ENCODE measurements around the gene FBXO40. TPM values are rescaled to one million over a fixed set of nuclear protein-coding genes. Genes with fewer than 3 reads are reported as not detected.

The FBXO40 gene
- total and polyA plus RNA-seq, 2 donors (not counting 1 experiment from before 2014, with no cell fraction given): not detected

- no peaks in the 10 kb centered on the region for H3K27me3 Mint-ChIP-seq
- H3K36me3 ChIP-seq (replicated peaks in 1 of 2; ENCODE audit: control extremely low read depth in 1 of 2, control insufficient read depth in 1 of 2, extremely low read depth in 1 of 2, insufficient read depth in 2 of 2, low read length in 1 of 2): no peaks in the 10 kb centered on the region
- peak within 1 kb of the TSS; percentile 94 for H3K4me2 ChIP-seq (replicated peaks; ENCODE audit: low read depth, low read length, poor library complexity, severe bottlenecking)
- POLR2A ChIA-PET: interaction anchor here (0.6 kb wide), 1 partner anchor 1820 kb away, joined by 3 read pairs; no protein-coding TSS in a partner anchor
- WGBS (ENCODE audit: insufficient coverage): 0% methylated on average over 31 of the region's 42 CpGs
- no peaks in the 10 kb centered on the region for H3K27me3 ChIP-seq (replicated peaks in 1 of 4; ENCODE audit: control extremely low read depth in 1 of 4, control insufficient read depth in 3 of 4, insufficient read depth in 4 of 4, low read length in 3 of 4)
- ATAC-seq (ENCODE audit: low read depth) (peak; percentile 91), DNase-seq (peak; percentile 91)
- peak within 1 kb of the TSS; percentile 87 for H2AFZ ChIP-seq (ENCODE audit: insufficient read depth, low read depth, low read length, poor library complexity, severe bottlenecking)
- peak within 1 kb of the TSS; percentile 93 for H3K27ac Mint-ChIP-seq
- intact Hi-C loops (cut with micrococcal nuclease): loop anchor here (1.0 to 10.0 kb wide), 15 partner anchors 114 to 1713 kb away; partner anchors contain the start of genes DTX3L, GOLGB1, GSK3B and HCLS1
- peak within 1 kb of the TSS; percentile 88 for H3K4me3 Mint-ChIP-seq
- no peaks in the 10 kb centered on the region for H3K79me2 ChIP-seq (ENCODE audit: control insufficient read depth, insufficient read depth, low read length)
- peak within 1 kb of the TSS; percentile 78 for H3K9ac ChIP-seq (ENCODE audit: low read length)
- peaks cover 0 to 4% (median 0%) of the 10 kb centered on the region in 3 donors for H3K9me3 ChIP-seq (ENCODE audit: control extremely low read depth in 1 of 3, control insufficient read depth in 2 of 3, insufficient read depth in 1 of 3, low read length in 2 of 3)
- no peaks in the 10 kb centered on the region for H4K20me1 ChIP-seq (ENCODE audit: control insufficient read depth, insufficient read depth, low read length, poor library complexity, severe bottlenecking)
- H3K4me1 Mint-ChIP-seq: peaks cover 27% of the 10 kb centered on the region
- H3K9me3 Mint-ChIP-seq (ENCODE audit: insufficient read depth): no peaks in the 10 kb centered on the region
- peak within 1 kb of the TSS; percentile 55 to 83 for H3K27ac ChIP-seq (ENCODE audit: low read length in 2 of 2)
- H3K4me1 ChIP-seq (ENCODE audit: control insufficient read depth in 2 of 2, insufficient read depth in 2 of 2, low read length in 2 of 2): peaks cover 20 to 27% of the 10 kb centered on the region in 2 donors
- TF ChIP-seq CTCF (IDR thresholded peaks at IDR 0.05) (no peak), EZH2 (IDR thresholded peaks at IDR 0.05; ENCODE audit: borderline replicate concordance, insufficient read depth, low read depth, low read length, poor library complexity, severe bottlenecking) (no peak)
- H3K4me3 ChIP-seq (ENCODE audit: control extremely low read depth in 1 of 5, extremely low read depth in 1 of 5, insufficient read depth in 1 of 5, low read depth in 2 of 5, low read length in 4 of 5): peak within 1 kb of the TSS; percentile 66 to 98 (median 79)
- CTCF ChIA-PET: interaction anchor here (0.5 to 2.8 kb wide), 11 partner anchors 8 to 1944 kb away, joined by 3 to 33 read pairs (median 5); partner anchors contain the start of genes FAM162A and SEMA5B
These were observed 47.4 kb upstream of the FBXO40 start, which contains the start of gene POLQ for GRCh38 chr3:121545574-121546455. Gene POLQ (minus strand): TSS chr3:121545988. CDS start chr3:121545877, 111 bp downstream.

- intact Hi-C loops (cut with micrococcal nuclease): no loop called here
- peaks cover 3% of the 10 kb centered on the region for H3K27me3 Mint-ChIP-seq
- no peak for DNase-seq
- H3K4me1 Mint-ChIP-seq: peaks cover 11% of the 10 kb centered on the region
- no peak overlapping the region for H3K27ac Mint-ChIP-seq
- Histone ChIP-seq H3K4me3 (ENCODE audit: control extremely low read depth in 1 of 5, extremely low read depth in 1 of 5, insufficient read depth in 1 of 5, low read depth in 2 of 5, low read length in 4 of 5) (no peak overlapping the region), H4K20me1 (ENCODE audit: control insufficient read depth, insufficient read depth, low read length, poor library complexity, severe bottlenecking) (no peaks in the 10 kb centered on the region), H3K79me2 (ENCODE audit: control insufficient read depth, insufficient read depth, low read length) (no peaks in the 10 kb centered on the region), H3K4me1 (ENCODE audit: control insufficient read depth in 2 of 2, insufficient read depth in 2 of 2, low read length in 2 of 2) (peaks cover 12 to 17% of the 10 kb centered on the region in 2 donors), H3K27ac (ENCODE audit: low read length in 2 of 2) (no peak overlapping the region), H3K9me3 (ENCODE audit: control extremely low read depth in 1 of 3, control insufficient read depth in 2 of 3, insufficient read depth in 1 of 3, low read length in 2 of 3) (peaks cover 0 to 4% (median 0%) of the 10 kb centered on the region in 3 donors), H3K27me3 (replicated peaks in 1 of 4; ENCODE audit: control extremely low read depth in 1 of 4, control insufficient read depth in 3 of 4, insufficient read depth in 4 of 4, low read length in 3 of 4) (no peaks in the 10 kb centered on the region), H3K4me2 (replicated peaks; ENCODE audit: low read depth, low read length, poor library complexity, severe bottlenecking) (no peak overlapping the region), H3K9ac (ENCODE audit: low read length) (no peak overlapping the region), H3K36me3 (replicated peaks in 1 of 2; ENCODE audit: control extremely low read depth in 1 of 2, control insufficient read depth in 1 of 2, extremely low read depth in 1 of 2, insufficient read depth in 2 of 2, low read length in 1 of 2) (no peaks in the 10 kb centered on the region), H2AFZ (ENCODE audit: insufficient read depth, low read depth, low read length, poor library complexity, severe bottlenecking) (peak overlapping the region; percentile 28)
- ChIA-PET CTCF (no interaction called here), POLR2A (no interaction called here)
- TF ChIP-seq CTCF (IDR thresholded peaks at IDR 0.05) (no peak), EZH2 (IDR thresholded peaks at IDR 0.05; ENCODE audit: borderline replicate concordance, insufficient read depth, low read depth, low read length, poor library complexity, severe bottlenecking) (no peak)
- no peak for ATAC-seq (ENCODE audit: low read depth)
- 97% methylated on average over 3 of the region's 4 CpGs for WGBS (ENCODE audit: insufficient coverage)
- no peaks in the 10 kb centered on the region for H3K9me3 Mint-ChIP-seq (ENCODE audit: insufficient read depth)
- no peak overlapping the region for H3K4me3 Mint-ChIP-seq
These were observed 40.8 kb upstream of the FBXO40 start for GRCh38 chr3:121552379-121552778.
